A673 (cell line): Measurements from ENCODE around the gene LHFPL6. TPM values are rescaled to one million over a fixed set of nuclear protein-coding genes. Genes with fewer than 3 reads are reported as not detected.

Source experiments
- BruUV-seq: library from RNA; stranded (reverse); fragments of 400-500 nt; replicated peaks from 2 replicates; lab custom pipeline; 2021; lab: Mats Ljungman, UMichigan
- CTCF ChIA-PET: fragments of 300-600 bp; sonication (Branson Sonifier 250); formaldehyde crosslinking; loops from one replicate; lab custom pipeline; 2022; ENCODE audit warnings: antibody characterized with exemption; lab: Charles Lee
- POLR2A ChIA-PET: fragments of 300-600 bp; sonication (Branson Sonifier 250); formaldehyde crosslinking; loops from one replicate; lab custom pipeline; 2022; ENCODE audit warnings: antibody characterized with exemption; ENCODE audit not compliant: low non-redundant PET; lab: Charles Lee
- DNase-seq: peaks from one replicate; pipeline ENCODE4 v3.0.0-alpha.2; 2015; ENCODE audit warnings: low spot score
- H3K27ac ChIP-seq: fragments of 200-600 bp; sonication (generic); 2 replicates; pipeline ENCODE4 v1.5.1; 2016; ENCODE audit warnings: mixed run types, low read depth, mild to moderate bottlenecking, mixed read lengths, antibody characterized with exemption, low read length; ENCODE audit not compliant: poor library complexity, severe bottlenecking
- H3K27me3 ChIP-seq: fragments of 200-600 bp; sonication (generic); replicated peaks from 2 replicates; pipeline ENCODE4 v1.6.1; 2017; ENCODE audit warnings: mixed run types, low read depth, mild to moderate bottlenecking, mixed read lengths, antibody characterized with exemption, low read length; ENCODE audit not compliant: insufficient read depth, poor library complexity
- H3K36me3 ChIP-seq: fragments of 200-600 bp; sonication (generic); 2 replicates; pipeline ENCODE4 v1.6.1; 2016; ENCODE audit warnings: mixed run types, mild to moderate bottlenecking, mixed read lengths, antibody characterized with exemption, low read length; ENCODE audit not compliant: insufficient read depth, poor library complexity, severe bottlenecking
- H3K4me1 ChIP-seq: fragments of 200-600 bp; sonication (generic); 2 replicates; pipeline ENCODE4 v1.6.1; 2017; ENCODE audit warnings: mixed run types, mild to moderate bottlenecking, mixed read lengths, antibody characterized with exemption, low read length; ENCODE audit not compliant: insufficient read depth, poor library complexity, severe bottlenecking
- H3K4me3 ChIP-seq: fragments of 200-600 bp; sonication (generic); 2 replicates; pipeline ENCODE4 v1.5.1; 2016; ENCODE audit warnings: low read depth, mixed run types, mild to moderate bottlenecking, mixed read lengths, low read length; ENCODE audit not compliant: poor library complexity, severe bottlenecking
- H3K9me3 ChIP-seq: fragments of 200-600 bp; sonication (generic); 2 replicates; pipeline ENCODE4 v1.6.1; 2016; ENCODE audit warnings: mixed run types, low read depth, mild to moderate bottlenecking, mixed read lengths, antibody characterized with exemption, low read length; ENCODE audit not compliant: poor library complexity, severe bottlenecking
- CTCF ChIP-seq: fragments of 300-800, 200-600 bp; sonication (generic); conservative IDR thresholded peaks from 2 replicates; pipeline ENCODE4 v1.5.1; 2017; ENCODE audit warnings: low read depth, mild to moderate bottlenecking, antibody characterized with exemption, low read length, moderate library complexity, mixed read lengths
- EZH2 ChIP-seq: fragments of 200-600 bp; sonication (generic); IDR thresholded peaks from 2 replicates; pipeline ENCODE4 v1.6.1; 2017; ENCODE audit warnings: borderline replicate concordance, low read depth, mild to moderate bottlenecking, mixed read lengths, antibody characterized with exemption, low read length; ENCODE audit not compliant: poor library complexity, severe bottlenecking
- intact Hi-C: fragments of 100-400 bp; cut with micrococcal nuclease; formaldehyde crosslinking; loops from one replicate; pipeline ENCODE4 v1.10.0; 2022; ENCODE audit not compliant: unreplicated experiment
- total RNA-seq: library from RNA; stranded (reverse); gene quantifications from 2 replicates; pipeline ENCODE4 v1.2.3, GENCODE V29; 2021

Gene LHFPL6
- total RNA-seq, 1 experiment from 2014 or later, result 63.9 TPM

- no peak overlapping the region for H3K27ac ChIP-seq
- no peaks in the 10 kb centered on the region for H3K9me3 ChIP-seq
- no TSS peak for BruUV-seq
- no peaks in the 10 kb centered on the region for H3K27me3 ChIP-seq
- H3K4me1 ChIP-seq, result peaks cover 38% of the 10 kb centered on the region
- H3K36me3 ChIP-seq, result no peaks in the 10 kb centered on the region
- TF ChIP-seq CTCF (no peak), EZH2 (no peak)
- CTCF ChIA-PET, result no interaction called here
- intact Hi-C loops, result no loop called here
- H3K4me3 ChIP-seq, result no peak overlapping the region
- POLR2A ChIA-PET, result no interaction called here
- no peak for DNase-seq
These were observed 63.9 kb downstream of the LHFPL6 start for GRCh38 chr13:39538816-39539790.

GRCh38 chr13:39536906-39537305, 66.1 kb downstream of the LHFPL6 start:
- Histone ChIP-seq H3K27me3 (no peaks in the 10 kb centered on the region), H3K4me1 (peaks cover 37% of the 10 kb centered on the region), H3K4me3 (no peak overlapping the region), H3K9me3 (no peaks in the 10 kb centered on the region), H3K36me3 (no peaks in the 10 kb centered on the region), H3K27ac (no peak overlapping the region)
- CTCF ChIA-PET, result no interaction called here
- POLR2A ChIA-PET, result interaction anchor here (0.6 kb wide), 1 partner anchor 152 kb away, joined by 3 read pairs; no protein-coding TSS in a partner anchor
- intact Hi-C loops, result no loop called here
- DNase-seq, result peak; percentile 60
- TF ChIP-seq CTCF (no peak), EZH2 (no peak)
- no TSS peak for BruUV-seq

GRCh38 chr13:39536274-39536673, 66.7 kb downstream of the LHFPL6 start:
- BruUV-seq, result no TSS peak
- no peak overlapping the region for H3K27ac ChIP-seq
- H3K9me3 ChIP-seq, result no peaks in the 10 kb centered on the region
- POLR2A ChIA-PET, result no interaction called here
- CTCF ChIA-PET, result no interaction called here
- no peak overlapping the region for H3K4me3 ChIP-seq
- no peak for DNase-seq
- H3K4me1 ChIP-seq, result peaks cover 43% of the 10 kb centered on the region
- H3K27me3 ChIP-seq, result no peaks in the 10 kb centered on the region
- TF ChIP-seq EZH2 (no peak), CTCF (no peak)
- H3K36me3 ChIP-seq, result no peaks in the 10 kb centered on the region
- intact Hi-C loops, result no loop called here
